ENCODE results near the gene ZNRF3.

Gene ZNRF3

GRCh38 chr22:28949788-28950187 lies 66.4 kb downstream of the ZNRF3 start:
- TF ChIP-seq CTCF (IDR thresholded peaks at IDR 0.05) = no peak

DNA sequence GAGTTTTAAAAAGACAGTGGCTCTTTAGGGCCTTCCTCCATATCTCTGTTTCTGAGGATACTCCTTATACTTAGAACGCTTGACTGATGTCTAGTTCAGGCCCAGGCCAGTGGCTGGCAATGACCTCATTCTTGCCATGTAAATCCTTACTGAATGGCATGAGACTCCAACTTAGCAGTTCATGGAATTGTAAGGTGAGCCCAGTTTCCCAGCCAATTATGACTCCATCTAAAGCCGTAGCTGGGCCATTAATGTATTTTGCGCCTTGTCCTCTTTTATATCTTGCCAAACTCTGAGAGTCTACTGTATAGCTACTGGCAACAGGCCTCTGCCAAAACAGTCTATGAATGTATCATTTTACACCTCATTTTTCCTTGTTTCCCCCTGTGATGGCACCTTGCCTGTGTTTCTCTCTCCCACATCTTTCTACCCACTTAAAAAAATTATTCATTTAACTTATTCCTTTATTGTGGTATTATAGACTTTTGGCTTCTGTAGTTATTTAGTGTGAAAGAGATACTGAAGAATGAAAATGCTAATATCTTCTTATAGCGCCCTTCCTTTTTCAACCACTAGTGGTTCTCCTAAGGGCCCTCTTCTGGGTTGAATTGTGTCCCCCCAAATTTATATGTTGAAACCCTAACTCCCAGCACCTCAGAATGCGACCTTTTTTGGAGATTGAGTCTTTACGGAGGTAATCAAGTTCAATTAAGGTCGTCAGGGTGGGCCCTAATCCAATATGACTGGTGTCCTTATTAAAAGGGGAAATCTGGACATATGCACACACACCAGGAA lies 67.4 kb downstream of the ZNRF3 start:
- TF ChIP-seq CTCF (IDR thresholded peaks at IDR 0.05) = no peak

GRCh38 chr22:28951530-28951929 lies 68.2 kb downstream of the ZNRF3 start:
- TF ChIP-seq CTCF (IDR thresholded peaks at IDR 0.05) = no peak

DNA sequence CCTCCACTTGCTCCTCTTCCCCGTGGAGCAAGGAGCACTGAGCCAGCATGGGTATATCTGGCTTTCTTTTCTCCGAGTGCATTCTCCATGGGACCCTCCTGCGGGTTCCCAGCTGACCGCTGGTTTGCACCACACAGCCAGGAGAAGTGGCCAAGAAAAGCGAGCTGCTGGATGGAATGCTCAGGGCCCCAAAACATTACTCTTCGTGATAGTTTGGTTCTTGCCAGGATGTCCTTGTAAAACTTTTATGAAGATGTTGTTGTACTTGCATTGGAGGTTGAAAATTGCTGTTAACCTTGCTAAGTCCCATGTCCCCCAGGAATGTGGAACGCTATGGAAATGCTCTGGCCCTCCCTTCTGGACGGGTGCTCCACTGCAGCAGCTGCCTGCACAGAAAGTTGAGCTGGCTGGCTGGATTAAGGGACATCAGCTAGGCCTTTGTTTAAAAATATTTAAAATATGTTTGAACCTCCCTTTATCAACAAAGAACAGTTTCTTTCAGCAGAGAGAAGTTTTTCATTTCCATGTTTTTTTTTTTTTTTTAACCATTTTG lies 68.7 kb downstream of the ZNRF3 start:
- peak; percentile 50 for TF ChIP-seq CTCF (IDR thresholded peaks at IDR 0.05)

DNA sequence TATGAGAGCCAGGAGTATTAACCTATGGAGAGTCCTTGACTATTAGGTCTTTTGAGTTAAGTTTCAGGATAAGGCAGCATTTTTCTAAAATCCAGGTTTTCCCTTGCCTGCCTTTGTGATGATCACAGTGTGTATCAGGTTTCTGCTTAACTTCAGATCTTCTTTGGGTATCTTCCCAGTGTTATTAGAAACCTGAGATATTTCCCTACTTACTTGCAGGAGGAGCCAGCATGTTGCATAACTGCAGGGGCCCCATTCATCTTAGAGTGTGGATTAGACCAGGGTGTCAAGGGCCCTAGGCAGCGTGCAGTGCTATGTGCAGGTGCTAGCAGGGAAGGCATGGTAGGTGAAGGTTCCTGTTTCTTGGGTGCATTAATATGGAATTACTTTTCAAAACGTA lies 69.5 kb downstream of the ZNRF3 start:
- no peak for TF ChIP-seq CTCF (IDR thresholded peaks at IDR 0.05)

- TF ChIP-seq CTCF (IDR thresholded peaks at IDR 0.05) = no peak
These were observed 70.0 kb downstream of the ZNRF3 start for GRCh38 chr22:28953403-28953802.

DNA sequence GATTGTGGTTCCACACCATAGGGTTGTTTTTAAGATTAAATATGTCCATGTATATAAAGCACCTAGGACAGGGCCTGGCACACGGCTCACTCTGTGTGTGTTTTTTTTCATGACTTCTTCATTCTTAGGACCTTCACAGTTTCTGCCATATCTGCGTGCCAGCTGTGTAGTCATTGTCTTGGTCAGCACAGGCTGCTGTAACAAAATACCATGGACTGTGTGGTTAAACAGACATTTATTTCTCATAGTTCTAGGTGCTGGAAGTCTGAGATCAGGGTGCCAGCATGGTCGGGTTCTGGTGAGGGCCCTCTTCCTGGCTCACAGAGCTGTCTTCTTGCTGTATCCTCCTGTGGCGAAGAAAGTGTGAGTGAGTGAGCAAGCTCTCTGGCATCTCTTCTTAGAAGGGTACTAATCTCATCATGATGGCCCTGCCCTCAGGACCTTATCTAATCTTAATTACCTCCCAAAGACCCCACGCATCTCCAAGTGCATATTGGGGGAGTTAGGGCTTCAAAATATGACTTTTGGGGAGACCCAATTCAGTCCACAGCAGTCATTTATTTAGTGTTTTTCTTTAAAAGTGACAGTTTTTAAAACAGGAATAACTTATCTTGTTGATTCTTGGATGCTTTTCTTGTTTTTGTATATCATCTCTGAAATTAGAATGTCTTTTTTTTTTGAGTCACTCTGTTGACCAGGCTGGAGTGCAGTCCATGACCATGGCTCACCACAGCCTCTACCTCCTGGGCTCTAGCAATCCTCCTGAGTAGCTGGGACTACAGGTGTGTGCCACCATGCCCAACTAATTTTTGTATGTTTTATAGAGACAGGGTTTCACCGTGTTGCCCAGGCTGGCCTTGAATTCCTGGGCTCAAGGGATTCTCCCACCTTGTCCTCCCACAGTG lies 70.9 kb downstream of the ZNRF3 start:
- TF ChIP-seq CTCF (IDR thresholded peaks at IDR 0.05) = no peak
